OCI-M2 (cell line): ENCODE measurements around the gene CAPN12.

Experiments
- DNase-seq: peaks from one replicate; lab custom pipeline; 2025; ENCODE audit not compliant: unreplicated experiment; lab: John Stamatoyannopoulos, UW

CAPN12 gene

DNA sequence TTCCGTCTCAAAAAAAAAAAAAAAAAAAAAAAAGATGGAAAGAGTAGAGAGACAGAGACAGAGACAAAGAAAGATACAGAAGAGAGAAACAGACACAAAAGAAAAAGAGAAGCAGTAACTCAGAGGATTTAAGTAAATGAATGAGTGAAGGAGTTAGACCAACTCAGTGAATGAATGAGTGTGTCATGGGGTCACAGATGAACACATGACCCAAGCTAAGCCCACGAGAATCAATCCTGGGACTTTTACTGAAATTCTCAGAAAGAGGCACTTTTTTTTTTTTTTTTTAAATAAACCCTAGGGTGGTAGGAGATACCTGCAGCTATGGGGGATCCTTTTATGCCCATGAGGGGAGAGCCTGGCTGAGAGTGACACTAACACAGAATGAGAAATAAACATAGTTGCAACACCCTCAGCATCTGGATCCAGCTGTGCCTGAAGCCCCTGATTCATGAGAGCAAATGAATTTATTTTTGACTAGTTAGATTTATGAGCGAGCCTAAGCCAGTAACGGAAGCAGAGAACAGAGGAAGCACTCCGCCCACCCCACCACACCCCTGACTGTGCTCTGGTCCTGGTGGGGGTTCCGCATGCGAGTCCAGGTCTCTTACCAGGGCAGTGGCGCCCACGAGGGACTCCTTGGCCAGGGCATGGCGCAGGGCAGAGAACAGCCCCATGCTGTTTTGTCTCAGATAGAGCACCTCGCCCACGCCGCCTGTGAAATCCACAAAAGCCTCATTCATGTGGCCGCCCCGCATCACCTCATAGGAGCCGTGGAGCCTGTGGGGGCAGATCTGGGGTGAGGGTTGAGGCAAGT, 4.6 kb downstream of the CAPN12 start:
- no peak for DNase-seq

DNA sequence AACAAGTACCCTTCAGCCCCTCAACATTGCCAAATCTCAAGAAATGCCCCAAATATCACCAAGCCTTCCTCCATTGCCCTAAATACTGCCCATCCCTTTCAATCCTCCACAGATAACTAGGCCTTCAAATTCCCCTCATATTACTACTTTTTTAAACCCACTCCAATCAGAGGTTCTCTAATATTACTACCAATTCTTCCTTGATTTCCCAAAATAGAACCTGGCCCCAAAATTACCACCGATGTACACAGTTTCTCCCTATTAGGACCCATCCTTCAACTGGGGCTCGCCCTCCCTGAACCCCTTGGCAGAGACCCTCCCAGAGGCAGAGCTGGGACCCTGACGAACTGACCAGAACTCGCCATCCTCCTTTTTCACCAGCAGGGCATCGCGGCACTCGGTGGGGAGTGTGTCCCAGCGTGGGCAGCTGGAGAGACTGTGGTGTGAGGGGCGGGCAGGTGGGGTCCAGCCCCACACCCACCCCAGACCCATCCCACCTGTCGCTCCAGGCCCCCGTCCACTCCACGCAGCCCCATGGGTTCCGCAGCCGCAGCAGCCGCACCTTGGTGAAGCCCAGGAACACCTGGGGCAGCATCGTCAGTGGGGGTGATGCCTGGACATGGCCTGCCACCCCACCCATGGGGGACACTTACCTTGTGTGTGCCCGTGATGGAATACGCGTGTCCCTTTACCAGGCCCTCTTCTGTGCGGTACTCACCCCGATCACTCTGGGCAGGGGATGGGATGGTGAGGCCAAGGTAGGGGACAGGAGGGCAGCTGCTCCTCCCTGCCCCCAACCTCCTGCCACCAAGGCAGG, 6.1 kb downstream of the CAPN12 start:
- no peak for DNase-seq

DNA sequence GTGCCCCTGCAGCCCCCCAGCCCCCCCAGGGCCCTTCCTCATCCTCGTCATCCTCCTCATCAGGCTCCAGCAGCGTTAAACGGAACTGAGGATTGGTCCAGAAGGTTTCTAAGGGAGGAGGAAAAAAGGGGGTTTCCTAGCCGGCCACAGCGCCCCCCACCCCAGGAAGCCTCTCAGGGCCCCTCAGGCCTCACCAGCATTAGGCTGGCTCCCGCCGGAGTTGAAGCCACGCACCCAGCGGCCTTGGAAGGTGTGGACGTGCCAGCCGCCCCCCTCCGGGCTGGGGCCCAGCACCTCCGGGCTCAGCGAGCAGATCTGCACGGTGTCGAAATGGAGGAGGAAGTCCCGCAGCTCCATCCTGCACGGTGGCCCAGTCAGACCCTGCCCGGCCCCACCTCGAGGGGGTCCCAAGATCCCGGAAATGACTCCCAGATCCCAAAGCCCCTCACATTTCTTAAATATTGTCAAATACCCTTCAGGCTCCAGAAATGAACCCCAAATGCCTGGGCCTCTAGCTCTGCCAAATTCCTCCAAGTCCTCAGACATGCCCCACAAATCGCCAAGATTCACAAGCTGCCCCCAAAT, 6.9 kb downstream of the CAPN12 start:
- no peak for DNase-seq

DNA sequence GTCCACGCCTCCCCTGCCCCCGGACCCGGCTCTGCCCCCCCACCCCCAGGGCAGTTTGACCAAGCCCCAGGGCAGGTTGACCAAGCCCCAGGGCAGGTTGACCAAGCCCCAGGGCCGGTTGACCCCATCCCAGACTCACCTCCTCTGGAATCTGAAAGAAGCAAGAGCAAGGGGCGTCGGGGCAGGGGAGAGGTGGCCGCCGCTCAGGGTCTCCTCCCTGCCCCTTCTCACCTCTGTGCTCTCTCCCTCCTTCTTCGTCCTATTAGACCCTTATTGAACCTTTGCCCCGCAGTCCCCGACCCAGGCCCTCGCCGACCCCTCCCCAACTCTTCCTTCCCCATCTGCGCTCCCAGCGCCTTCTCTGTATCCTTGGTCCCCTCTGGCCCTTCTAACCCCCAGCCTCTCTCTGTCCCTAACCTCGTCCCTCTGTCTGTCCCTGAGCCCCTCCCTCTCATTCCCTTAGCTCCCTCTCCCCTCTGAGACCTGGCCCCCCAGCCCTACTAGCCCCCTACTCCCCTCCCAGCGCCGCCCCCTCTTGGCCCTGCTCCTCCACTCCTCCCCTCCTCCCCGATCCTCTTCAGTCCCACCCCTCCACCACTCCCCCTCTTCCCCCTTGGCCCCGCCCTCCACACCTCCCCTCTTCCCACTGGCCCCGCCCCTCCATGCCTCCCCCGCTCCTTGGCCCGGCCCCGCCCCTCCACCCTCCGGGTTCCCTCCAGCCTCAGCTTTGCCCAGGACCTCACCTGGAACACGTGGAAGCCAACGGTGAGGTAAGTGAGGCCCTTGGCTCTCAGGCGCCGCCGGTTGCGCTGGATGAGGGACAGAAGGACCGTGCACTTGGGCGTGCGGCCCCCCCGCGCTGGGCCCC, 7.6 kb downstream of the CAPN12 start:
- DNase-seq, result no peak

DNA sequence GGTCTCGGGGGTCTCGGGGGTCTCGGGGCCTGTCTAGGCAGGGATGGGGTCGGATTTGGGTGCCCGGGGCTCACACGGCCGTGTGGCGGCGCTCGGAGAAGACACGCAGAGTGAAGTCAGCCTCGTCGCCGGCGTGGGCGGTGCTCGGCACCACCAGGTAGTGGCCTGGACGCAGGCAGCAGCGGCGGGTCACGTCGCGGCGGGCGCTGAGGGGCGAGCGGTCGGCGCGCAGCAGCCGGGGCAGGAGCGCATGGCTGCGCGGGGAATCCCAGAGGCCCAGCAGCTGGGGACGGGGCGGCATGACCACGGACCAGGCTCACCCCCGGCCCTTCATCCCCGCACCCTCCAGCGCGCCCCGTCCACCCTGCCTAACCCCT, 8.2 kb downstream of the CAPN12 start:
- no peak for DNase-seq

DNA sequence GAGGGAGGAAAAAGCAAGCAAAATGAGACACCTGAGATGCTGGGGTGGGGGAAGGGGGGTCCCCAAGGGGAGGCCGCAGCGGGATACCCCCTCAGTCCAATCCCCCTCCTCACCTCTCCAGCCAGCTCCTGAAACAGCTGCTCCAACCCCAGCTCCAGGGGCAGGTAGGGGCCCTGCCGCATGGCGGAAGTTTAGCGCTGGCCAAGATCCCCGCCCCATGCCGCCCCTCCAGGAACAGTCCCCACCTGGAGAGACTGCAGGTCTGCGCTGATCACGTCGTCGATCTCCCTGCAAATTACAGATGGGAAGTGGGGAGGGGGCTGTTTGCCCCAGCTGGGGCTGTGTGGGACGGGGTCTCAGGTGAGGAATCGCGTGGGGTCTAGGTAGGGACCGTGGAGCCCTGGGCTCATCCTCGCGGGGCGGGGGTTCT, 9.0 kb downstream of the CAPN12 start:
- DNase-seq, result no peak

DNA sequence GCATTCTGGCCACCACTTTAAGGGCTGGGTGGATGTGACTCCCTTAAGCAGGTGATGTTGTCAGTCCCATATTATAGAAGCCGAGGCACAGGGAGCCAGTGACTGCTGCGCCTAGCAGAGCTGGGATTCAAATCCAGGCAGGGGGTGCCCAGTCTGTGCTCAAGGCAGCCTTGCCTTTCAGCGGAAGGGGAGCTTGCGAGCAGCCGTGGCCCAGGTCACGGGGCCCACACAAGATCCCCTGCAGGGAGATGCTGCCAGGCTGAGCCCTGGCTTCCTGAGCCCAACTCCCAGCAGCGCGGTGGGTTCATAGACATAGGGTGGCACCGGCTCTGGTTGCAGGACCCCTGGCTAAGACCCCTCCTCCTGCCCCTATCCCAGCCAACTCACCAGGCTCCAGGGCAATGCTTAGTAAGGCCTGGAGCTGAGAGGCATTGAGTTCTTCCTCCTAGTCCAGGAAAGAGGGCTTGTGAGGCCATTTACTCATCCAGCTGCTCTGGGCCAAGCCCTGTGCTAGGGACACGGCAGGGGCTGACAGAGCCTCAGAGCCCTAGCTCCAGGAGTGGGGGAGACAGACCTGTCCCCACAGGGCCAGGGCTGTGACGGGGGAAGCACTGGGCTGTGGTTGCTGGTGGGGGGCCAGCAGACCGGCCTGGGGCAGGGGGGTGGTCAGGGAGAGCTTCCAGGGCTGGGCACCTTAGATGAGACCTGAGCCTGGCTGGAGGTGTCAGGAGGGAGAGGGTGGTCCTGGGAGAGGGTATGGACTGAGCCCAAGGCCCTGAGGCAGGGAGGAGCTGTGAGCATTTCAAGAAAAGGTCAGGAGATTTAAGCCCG, 9.6 kb downstream of the CAPN12 start:
- DNase-seq, result no peak

DNA sequence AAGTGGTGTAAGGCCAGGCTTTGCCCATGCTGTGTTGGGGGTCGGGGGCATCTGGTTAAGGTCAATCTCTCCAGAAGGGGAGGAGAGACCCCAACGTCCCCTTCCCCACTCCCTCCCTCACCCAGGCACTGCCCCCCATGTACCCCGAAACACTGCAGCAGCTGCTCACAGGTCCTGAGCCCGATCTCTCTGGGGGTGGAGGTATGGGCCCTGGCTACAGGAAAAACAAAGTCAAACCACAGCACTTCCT, 10.2 kb downstream of the CAPN12 start:
- DNase-seq, result no peak

DNA sequence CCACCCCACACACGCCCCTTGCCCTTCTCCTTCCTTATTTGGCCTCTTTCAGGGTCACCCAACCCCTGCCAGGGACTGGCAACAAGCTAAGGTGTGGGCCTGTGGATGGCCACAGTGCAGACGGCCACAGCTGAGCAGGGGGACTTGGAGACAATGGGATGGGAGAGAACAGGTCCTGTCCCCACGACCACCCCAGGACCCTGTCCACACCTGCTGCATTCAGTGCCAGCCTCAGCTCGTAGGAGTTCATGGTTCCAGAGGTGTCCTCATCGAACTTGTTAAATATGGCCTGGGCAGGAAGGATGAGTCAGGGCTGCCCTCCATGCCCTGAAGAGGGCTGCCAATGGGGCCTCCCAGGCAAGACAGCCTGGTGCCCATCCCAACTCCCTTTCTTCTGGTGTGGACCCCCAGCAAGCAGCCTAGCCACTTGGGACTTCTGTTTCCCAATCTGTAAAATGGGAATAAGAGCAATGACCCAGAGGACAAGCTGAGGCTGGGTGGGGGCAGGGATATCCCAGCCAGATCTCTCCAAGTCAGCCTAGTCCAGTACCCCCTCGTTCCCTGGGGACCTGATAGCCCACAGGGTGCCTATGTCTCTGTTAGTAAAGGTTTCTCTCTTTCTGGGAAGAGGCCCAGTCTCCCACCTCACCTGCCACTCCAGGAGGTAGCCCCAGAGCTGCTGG, 10.6 kb downstream of the CAPN12 start:
- DNase-seq, result no peak

DNA sequence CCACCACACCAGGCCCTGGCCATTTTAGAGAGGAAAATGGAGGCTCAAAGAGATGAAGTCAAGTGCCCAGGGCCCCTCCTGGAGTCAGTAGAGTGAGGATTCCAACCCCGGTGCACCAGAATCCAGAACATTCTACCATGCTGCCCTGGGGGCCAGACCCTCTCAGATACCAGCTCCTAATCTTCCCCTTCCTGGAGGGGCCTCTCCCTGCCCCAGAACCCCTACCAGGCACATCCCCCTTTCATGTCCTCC, 11.1 kb downstream of the CAPN12 start:
- DNase-seq, result no peak

DNA sequence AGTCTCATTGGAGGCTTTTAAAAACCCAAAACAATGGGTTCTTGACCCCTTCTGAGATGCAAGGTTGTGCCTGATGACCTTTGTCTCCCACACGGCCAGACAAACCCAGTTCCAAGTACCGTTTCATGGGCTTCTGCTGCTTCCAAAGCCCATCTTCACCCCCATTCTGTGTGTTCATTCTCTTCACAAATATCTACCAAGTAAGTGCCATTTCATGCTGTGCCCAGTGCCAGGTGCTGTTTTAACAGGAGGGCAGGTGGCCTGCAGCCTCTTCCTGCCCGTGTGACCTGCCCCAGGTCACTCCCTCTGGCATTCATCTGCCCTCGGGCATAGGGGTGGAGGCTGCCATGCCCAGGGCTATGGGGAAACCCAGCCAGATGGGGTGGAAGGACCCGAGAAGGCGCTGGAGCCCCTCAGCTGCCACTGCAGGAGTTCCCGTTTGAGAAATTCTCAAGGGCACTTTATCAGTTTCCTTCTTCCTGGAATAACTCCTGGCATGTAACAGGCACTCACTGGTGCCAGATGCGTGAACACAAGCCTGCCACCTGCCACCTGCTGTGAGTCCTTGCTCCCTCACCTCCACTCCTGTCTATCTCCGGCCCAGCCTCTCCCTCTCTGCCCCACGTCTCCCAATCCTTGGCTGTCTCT, 12.5 kb downstream of the CAPN12 start:
- DNase-seq, result no peak

DNA sequence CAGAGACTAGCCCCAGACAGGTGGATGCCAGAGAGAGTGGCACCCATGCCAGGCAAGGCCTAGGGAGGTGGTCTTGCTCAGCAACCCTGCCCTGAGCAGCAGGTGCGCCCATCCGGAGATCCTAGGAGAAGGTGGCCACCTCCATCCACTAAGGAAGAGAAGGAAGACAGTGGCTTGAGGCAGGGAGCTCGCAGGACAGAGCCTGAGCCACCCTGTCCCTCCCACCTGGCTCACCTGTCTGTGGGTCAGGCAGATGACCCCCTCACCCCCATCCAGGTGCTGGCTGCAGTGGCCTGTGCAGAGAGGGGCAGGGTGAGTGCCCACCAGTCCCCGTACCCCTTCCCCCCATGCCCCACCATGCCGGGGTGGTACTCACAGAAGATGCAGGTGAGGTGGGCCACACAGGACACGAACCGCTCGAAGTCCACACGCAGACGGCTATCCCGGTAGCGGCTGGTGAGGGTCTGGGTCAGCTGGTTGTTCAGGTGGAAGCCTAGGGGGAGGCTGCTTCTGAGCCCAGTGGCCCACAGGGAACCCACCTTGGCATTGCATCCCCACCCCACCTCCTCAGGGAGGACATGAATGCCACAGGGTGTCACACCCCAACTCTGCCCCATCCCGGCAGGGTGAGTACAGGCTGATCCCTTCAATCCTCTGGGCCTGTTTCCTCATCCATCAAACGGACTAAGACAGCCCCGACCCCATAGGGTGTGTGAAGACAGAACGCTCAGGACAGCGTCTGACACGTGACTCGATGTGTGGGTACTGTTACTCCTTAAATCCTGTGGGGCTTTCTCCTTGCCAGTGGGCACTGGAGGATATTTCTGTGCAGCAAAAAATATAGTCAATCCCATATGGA, 13.3 kb downstream of the CAPN12 start:
- no peak for DNase-seq

DNA sequence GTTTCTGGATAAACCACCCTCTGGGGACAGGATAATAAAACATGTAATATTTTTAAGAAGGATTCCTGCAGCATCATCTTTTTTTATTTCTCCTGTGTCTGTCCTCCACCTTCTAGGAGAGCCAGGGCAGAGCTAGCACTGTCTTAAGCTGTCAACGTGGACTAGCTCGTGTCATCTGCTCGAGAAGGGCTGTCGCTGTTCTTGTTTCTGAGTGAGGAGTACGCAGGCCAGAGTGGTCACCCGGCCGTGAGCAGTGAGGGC, 13.9 kb downstream of the CAPN12 start:
- DNase-seq, result no peak

DNA sequence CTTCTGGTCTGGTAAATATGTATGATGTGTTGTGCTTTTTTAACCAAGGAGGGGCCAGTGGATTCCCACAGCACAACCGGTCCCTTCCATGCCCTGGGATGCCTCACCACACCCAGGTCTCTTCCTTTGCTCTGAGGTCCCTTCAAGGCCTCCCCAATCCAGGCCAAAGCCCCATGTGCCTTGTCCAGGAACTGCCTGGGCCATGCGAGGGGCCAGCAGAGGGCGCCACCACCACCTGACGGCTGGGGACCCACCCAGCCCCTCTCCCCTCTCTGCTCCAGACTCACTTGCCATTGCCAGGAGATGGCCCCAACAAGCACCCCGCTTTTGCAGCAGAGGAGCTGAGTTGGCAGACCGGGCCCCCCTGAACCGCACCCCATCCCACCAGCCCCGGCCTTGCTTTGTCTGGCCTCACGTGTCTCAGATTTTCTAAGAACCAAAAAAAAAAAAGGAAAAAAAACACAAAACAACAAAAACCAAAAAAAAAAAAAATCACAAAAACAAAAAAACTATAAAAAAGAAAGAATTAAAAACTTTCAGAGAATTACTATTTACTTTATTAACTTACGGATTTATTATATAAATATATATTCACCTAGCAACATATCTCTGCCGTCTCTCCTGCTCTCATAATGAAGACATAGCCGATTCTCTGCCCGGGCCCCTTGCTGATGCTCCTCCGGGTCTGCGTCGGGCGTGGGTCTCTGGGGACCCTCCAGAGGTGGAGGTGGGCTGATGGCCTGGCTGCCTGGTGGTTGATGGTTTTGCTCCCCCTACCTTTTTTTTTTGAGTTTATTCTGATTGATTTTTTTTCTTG, 14.4 kb downstream of the CAPN12 start:
- DNase-seq, result peak; percentile 59

DNA sequence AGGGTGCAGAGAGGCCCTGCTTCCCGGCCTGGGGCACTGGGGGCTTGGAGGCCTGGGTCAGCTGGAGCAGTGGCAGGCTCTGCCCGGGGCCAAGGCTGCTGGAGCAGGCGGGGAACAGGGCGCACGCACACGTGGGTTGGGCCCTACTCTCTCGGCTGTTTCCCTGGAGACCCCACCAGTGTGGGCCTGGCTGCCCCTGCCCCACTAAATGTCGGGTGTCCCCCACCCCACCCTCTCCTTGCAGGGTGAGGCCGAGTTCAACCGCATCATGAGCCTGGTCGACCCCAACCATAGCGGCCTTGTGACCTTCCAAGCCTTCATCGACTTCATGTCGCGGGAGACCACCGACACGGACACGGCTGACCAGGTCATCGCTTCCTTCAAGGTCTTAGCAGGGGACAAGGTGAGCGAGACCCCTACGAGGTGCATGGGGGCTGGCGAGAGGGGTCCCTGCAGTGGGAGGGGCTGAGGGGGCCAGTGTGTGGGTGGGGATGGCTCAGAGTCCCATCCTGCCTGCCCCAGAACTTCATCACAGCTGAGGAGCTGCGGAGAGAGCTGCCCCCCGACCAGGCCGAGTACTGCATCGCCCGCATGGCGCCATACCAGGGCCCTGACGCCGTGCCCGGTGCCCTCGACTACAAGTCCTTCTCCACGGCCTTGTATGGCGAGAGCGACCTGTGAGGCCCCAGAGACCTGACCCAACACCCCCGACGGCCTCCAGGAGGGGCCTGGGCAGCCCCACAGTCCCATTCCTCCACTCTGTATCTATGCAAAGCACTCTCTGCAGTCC, 15.3 kb downstream of the CAPN12 start:
- no peak for DNase-seq

DNA sequence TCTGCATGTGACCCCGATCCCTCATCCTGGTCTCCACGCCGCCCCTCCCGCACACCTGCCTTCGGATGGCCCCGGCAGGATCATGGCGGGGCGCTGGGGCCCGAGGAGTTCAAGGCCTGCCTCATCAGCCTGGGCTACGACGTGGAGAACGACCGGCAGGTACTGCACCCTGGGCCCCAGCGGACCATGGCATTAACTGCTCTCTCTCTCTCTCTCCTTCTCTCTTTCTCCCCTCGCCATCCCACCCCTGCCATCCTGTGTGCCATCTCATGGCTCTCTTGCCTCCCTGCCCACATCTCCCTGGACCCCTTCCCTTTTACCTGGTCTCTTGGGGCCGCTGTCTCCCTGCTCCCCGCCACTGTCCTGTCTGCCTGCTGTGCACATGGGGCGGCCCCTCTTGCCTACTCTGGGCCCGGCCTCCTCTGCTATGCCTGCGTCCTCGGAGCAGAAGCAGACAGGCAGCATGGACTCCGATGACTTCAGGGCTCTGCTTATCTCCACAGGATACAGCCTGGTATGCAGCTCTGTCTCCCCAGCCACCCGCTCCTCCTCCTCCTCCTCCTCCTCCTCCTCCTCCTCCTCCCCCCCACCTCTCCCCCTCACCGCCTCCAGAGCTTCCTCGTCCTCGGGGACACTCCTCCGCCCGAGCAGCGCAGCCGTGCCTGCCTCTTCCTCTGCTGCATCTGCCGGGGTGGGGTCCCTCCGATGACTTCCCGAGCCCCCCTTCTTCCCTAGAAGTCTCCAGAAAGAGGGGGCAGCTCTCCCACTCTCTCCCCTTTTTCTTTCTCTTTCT, 16.2 kb downstream of the CAPN12 start:
- no peak for DNase-seq
